A549 treated with CpdA at 1 μM for 4 hours (cell line): ENCODE data around the gene SH2B3. TPM values are rescaled to one million over a fixed set of nuclear protein-coding genes. Genes with fewer than 3 reads are reported as not detected.

Experiments
- total RNA-seq: library from RNA; stranded (reverse); fragments of 200-300 nt; extraction: Qiagen RNA extraction; gene quantifications from 5 replicates; pipeline ENCODE4 v1.2.3, GENCODE V29; 2022; ENCODE audit warnings: low read depth

The SH2B3 gene
- 6.4 to 8.1 TPM (median 6.7 TPM) in 5 replicates for total RNA-seq

GRCh38 chr12:111405859-111406473 lies at the start of gene SH2B3:
Gene SH2B3, plus strand, starts transcription at chr12:111405923. Its CDS starts 12,223 bp downstream, at chr12:111418146.

GRCh38 chr12:111368788-111369495 lies 36.8 kb upstream of the SH2B3 start, which contains the start of gene PHETA1:
Gene PHETA1, minus strand, starts transcription at chr12:111369095. Its CDS starts 5,668 bp downstream, at chr12:111363427.

Other genes starting within 250 kb of the SH2B3 start
- 5.8 to 8.9 TPM (median 7.8 TPM) in 5 replicates for gene PHETA1, start 36.8 kb upstream of the SH2B3 start, total RNA-seq
- gene ATXN2, start 193.4 kb downstream of the SH2B3 start, total RNA-seq = 37.8 to 48.6 TPM (median 41.4 TPM) in 5 replicates